ENCODE measurements around the gene C5orf52.
"Not testable (repeated sequence)": the region's sequence is repeated elsewhere in the genome, so short reads cannot be mapped to it uniquely, and the experiment has no call there.

The C5orf52 gene

GRCh38 chr5:157670662-157671591 is at the start of gene C5orf52:
Gene C5orf52 (plus strand): TSS chr5:157671533. CDS start chr5:157671615, 82 bp downstream.
- peak; percentile 84 for DNase-seq (ENCODE audit: low spot score)

GRCh38 chr5:157624144-157624543 is 47.2 kb upstream of the C5orf52 start:
- peak; percentile 29 for DNase-seq (ENCODE audit: low spot score)

DNA sequence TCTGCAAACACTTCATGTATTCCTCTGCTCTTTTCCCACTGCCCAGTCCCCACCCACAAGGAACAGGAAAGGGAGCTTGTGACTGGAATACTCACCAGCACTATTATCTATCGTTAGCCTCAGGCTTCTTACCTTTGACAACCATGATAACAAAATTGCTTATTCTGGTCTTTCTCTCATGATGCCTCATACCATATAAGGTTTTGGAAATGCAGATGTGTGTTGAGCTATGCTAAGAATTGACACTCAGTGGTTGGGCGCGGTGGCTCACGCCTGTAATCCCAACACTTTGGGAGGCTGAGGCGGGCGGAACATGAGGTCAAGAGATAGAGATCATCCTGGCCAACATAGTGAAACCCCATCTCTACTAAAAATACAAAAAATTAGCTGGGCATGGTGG is 44.5 kb upstream of the C5orf52 start:
- no peak for DNase-seq (ENCODE audit: low spot score)

- DNase-seq (ENCODE audit: low spot score): no peak
Observed at GRCh38 chr5:157630341-157630740, 41.0 kb upstream of the C5orf52 start.

DNA sequence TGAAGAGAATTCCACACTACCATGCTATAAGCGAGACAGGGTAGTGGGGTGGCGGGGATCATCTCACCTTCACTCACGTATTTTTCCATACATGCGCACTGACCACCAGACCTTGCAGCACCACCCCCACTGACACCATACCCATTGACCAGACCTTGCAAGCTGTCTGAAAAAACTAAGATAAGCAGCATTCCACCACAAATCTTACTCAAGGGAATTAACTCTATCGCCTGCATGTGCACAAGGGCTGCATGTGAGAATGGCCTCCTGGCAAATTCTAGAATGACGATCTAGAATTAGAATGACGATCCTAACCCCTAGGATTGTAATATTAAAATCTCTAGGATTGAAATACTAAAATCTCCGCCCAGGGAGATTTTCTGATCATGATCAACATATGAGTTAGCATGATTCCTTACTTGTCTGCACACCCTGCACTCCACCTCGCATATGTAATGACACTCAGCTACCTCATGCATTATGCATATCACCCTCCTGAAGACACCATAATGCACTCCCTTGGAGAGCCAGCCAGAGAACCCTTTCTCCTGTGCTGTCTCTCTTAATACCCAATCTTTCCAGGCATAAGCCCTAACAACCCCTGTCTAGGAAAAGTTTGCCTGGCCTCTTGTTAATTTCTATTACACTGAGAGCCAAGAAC is 30.8 kb upstream of the C5orf52 start:
- no peak for DNase-seq (ENCODE audit: low spot score)

- no peak for DNase-seq (ENCODE audit: low spot score)
Observed at GRCh38 chr5:157648275-157648990, 22.9 kb upstream of the C5orf52 start.

- DNase-seq (ENCODE audit: low spot score): no peak
Observed at GRCh38 chr5:157649101-157649500, 22.2 kb upstream of the C5orf52 start.

DNA sequence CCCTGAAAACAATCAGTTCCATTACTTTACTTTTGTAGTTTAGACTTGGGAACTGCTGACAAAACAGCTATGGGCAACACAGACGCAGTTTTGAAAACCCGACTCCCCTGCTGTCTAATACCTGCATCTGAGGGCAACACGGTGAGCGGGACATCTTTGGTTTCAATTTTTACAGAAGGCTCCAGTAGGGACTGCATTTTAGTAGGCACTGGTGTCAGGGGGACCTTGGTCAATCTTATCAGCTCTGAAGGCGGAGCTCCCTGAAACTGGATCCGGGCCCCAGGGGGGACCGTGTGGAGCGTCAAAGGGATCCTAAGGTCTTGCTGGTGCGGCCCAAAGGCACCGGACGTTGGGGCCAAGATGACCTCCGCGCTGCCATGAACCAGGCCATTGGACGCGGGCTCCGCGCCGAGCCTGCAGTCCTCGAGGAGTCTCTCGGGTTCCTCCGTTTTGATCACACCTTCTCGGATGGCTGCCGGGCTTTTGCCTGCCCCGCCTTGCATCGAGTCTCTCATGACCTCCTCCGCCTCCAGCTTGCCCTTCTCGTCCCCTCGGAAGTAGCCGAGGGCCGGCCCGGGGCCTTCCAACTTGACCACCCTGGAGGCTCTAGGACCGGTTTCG is 20.2 kb upstream of the C5orf52 start:
- DNase-seq (ENCODE audit: low spot score): no peak

DNA sequence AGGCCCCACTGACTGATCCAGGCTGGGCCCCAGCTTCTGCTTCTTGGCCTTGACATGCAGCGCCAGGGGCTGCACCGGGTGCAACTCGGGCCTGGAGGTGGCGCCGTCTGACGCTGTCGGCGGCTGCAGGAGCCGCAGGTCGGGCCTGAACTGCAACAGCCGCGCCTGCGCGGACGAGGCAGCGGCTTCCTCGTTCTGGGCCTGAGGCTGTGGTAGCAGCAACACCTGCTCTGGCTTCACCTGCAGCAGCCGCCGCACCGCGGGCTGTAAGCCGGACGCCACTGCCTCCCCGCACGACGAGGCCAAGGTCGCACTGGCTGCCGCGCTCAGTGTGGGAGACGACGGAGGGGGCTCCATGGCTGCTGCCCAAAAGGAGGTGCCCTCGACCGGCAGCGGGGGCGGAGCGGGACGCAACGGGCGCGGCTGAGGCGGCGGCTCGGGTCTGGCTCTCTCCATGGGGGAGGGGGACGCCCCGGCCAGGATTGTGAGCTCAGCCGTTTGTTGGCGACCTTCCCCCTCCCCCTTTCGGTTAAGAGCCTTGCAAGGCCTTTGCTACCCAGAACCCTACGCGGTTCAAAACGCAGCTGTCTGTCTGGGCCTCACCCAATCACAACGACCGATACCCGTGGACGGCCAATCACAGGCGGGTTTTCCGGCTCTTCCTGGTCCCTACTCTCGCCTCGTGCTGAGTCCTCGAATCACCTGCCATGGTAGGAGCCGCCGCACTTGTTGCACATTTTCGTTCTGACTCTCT is 19.5 kb upstream of the C5orf52 start:
- DNase-seq (ENCODE audit: low spot score): no peak

DNA sequence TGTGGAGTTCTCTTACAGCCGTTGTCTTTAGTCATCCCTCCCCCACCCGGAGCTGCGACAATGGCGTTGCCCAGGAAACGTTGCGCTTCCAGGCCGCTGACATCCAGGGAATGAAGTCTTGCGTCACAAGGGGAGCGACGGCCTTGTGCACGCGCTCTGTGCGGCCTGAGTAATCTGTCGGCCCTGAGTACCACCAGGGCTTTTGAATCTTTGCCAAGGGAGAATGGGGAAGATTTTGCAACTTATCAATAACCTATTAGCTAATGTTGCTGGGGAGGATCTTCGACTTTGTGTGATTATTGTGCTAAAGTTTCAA is 19.0 kb upstream of the C5orf52 start, which contains the start of gene SOX30:
TSS of gene SOX30 (minus strand) at position 62 of the 316 bp plus-strand sequence. CDS start 360 bp downstream, outside the sequence.
- no peak for DNase-seq (ENCODE audit: low spot score)

- DNase-seq (ENCODE audit: low spot score): no peak
Observed at GRCh38 chr5:157657516-157657915, 13.8 kb upstream of the C5orf52 start.

- DNase-seq (ENCODE audit: low spot score): no peak
Observed at GRCh38 chr5:157658893-157659292, 12.4 kb upstream of the C5orf52 start.

DNA sequence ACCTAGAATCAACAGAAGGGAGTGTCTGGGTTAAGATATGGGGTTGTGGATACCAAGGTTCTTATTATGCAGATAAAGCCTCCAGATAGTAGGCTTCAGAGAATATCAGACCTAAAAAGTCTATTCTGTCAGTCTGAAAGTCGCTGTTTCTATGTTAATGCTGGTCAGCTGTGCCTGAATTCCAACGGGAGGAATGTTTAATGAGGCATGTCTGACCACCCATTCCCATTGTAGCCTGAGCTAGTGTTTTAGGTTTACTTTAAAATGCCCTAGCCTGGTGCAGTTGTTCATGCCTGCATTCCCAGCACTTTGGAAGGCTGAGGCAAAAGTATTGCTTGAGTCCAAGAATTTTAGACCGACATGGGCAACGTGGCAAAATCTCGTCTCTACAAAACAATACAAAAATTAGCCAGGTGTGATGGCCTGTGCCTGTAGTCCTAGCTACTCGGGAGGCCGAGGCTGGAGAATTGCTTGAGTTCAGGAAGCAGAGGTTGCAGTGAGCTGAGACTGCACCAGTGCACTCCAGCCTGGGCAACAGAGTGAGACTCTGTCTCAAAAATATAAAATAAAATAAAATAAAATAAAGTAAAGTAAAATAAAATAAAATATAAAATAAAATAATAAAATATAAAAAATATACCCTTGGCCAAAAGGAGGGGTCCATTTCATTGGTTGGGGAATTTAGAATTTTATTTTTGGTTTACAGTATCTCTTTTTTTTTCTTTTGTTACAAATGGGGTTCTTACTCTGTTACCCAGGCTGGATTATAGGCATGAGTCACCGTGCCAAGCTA is 11.3 kb upstream of the C5orf52 start:
- DNase-seq (ENCODE audit: low spot score): no peak

- DNase-seq (ENCODE audit: low spot score): peak; percentile 37
Observed at GRCh38 chr5:157665467-157666070, 5.8 kb upstream of the C5orf52 start.

- no peak for DNase-seq (ENCODE audit: low spot score)
Observed at GRCh38 chr5:157668356-157668755, 3.0 kb upstream of the C5orf52 start.

- DNase-seq (ENCODE audit: low spot score): peak; percentile 7
Observed at GRCh38 chr5:157669701-157670097, 1.6 kb upstream of the C5orf52 start.

GRCh38 chr5:157671592-157672330 is 428 bp downstream of the C5orf52 start:
- DNase-seq (ENCODE audit: low spot score): no peak

DNA sequence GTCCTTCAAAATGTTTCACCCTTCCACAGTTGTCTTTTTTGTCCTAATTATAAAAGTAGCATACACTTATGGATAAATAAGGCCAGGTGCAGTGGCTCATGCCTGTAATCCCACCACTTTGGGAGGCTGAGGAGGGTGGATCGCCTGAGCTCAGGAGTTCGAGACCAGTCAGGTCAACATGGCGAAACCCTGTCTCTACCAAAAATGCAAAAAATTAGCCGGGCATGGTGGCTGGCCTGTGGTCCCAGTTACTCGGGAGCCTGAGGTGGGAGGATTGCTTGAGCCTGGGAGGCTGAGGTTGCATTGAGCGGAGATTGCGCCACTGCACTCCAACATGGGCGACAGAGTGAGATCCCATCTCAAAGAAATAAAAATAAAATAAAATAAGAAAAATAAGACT is 1.6 kb downstream of the C5orf52 start:
- DNase-seq (ENCODE audit: low spot score): no peak

GRCh38 chr5:157674351-157674750 is 3.0 kb downstream of the C5orf52 start:
- DNase-seq (ENCODE audit: low spot score): not testable (repeated sequence)
